Measurements from ENCODE around the gene SLC16A3. TPM values are rescaled to one million over a fixed set of nuclear protein-coding genes. Genes with fewer than 3 reads are reported as not detected.

Gene SLC16A3
- total RNA-seq, 1 experiment from 2014 or later, result 28.7 TPM

- ChIA-PET POLR2A (no interaction called here), CTCF (no interaction called here)
These were observed 20.2 kb downstream of the SLC16A3 start for GRCh38 chr17:82248815-82249674.

More at GRCh38 chr17:82248815-82249674, 20.2 kb downstream of the SLC16A3 start:
- Mint-ChIP-seq H3K4me3 (no peak overlapping the region), H3K4me1 (no peaks in the 10 kb centered on the region), H3K27me3 (ENCODE audit: low read depth) (no peaks in the 10 kb centered on the region), H3K27ac (no peak overlapping the region; the same call in 1 of the 2 replicates), H3K36me3 (peaks cover 80% of the 10 kb centered on the region), H3K9me3 (no peaks in the 10 kb centered on the region)
- DNase-seq (ENCODE audit: low spot score) (no peak), ATAC-seq (no peak)
- TF ChIP-seq ELF4 (CRISPR knock-in tag; IDR thresholded peaks at IDR 0.05; ENCODE audit: low read depth) (no peak), STAT6 (CRISPR knock-in tag; conservative IDR thresholded peaks at IDR 0.05; ENCODE audit: low read depth) (no peak), JUN (CRISPR knock-in tag; IDR thresholded peaks at IDR 0.05) (no peak), ZSCAN18 (CRISPR knock-in tag; IDR thresholded peaks at IDR 0.05) (no peak), NR2C2 (CRISPR knock-in tag; IDR thresholded peaks at IDR 0.05) (no peak), ATF6 (CRISPR knock-in tag; IDR thresholded peaks at IDR 0.05) (no peak), MLX (CRISPR knock-in tag; IDR thresholded peaks at IDR 0.05) (no peak), ESRRA (CRISPR knock-in tag; IDR thresholded peaks at IDR 0.05; ENCODE audit: borderline replicate concordance) (no peak), ZMAT4 (CRISPR knock-in tag; IDR thresholded peaks at IDR 0.05) (no peak), ZNF671 (CRISPR knock-in tag; IDR thresholded peaks at IDR 0.05) (no peak), USF2 (CRISPR knock-in tag; IDR thresholded peaks at IDR 0.05) (no peak), SMAD3 (CRISPR knock-in tag; IDR thresholded peaks at IDR 0.05; ENCODE audit: borderline replicate concordance) (no peak), TEAD4 (CRISPR knock-in tag; IDR thresholded peaks at IDR 0.05) (no peak), ZNF263 (CRISPR knock-in tag; IDR thresholded peaks at IDR 0.05; ENCODE audit: low read depth) (no peak), PRDM15 (CRISPR knock-in tag; IDR thresholded peaks at IDR 0.05) (no peak)

All from WTC11 (cell line).